ENCODE results near the gene TMEM169.
A peak's percentile ranks its signal among the peaks of the same experiment; 100 is the strongest.
"Not testable (repeated sequence)": the region's sequence is repeated elsewhere in the genome, so short reads cannot be mapped to it uniquely, and the experiment has no call there.

The TMEM169 gene

GRCh38 chr2:216071111-216071851 is 10.4 kb upstream of the TMEM169 start:
- ATAC-seq, result no peak

GRCh38 chr2:216072473-216072872 is 9.2 kb upstream of the TMEM169 start:
- DNase-seq (no peak), ATAC-seq (no peak)

More at GRCh38 chr2:216071111-216071851, 10.4 kb upstream of the TMEM169 start:
- no peak for DNase-seq

- ATAC-seq (peak; percentile 66), DNase-seq (no peak)
Observed at GRCh38 chr2:216073773-216074172, 7.9 kb upstream of the TMEM169 start.

- ATAC-seq (no peak), DNase-seq (no peak)
Observed at GRCh38 chr2:216074380-216074779, 7.3 kb upstream of the TMEM169 start.

GRCh38 chr2:216074794-216075193 is 6.9 kb upstream of the TMEM169 start:
- DNase-seq (no peak), ATAC-seq (no peak)

- ATAC-seq (no peak), DNase-seq (no peak)
Observed at GRCh38 chr2:216075510-216076485, 5.9 kb upstream of the TMEM169 start.

GRCh38 chr2:216078776-216079175 is 2.9 kb upstream of the TMEM169 start:
- ATAC-seq (no peak), DNase-seq (no peak)

GRCh38 chr2:216080048-216080447 is 1.7 kb upstream of the TMEM169 start:
- not testable (repeated sequence) for DNase-seq, ATAC-seq

GRCh38 chr2:216081012-216081411 is 707 bp upstream of the TMEM169 start:
- DNase-seq (no peak), ATAC-seq (no peak)

- ATAC-seq, result no peak
- peak; percentile 37 for DNase-seq
Observed at GRCh38 chr2:216082117-216082711, 495 bp downstream of the TMEM169 start.

GRCh38 chr2:216082805-216083204 is 1.1 kb downstream of the TMEM169 start:
- DNase-seq (peak; percentile 28), ATAC-seq (no peak)

GRCh38 chr2:216083464-216084281 is 2.0 kb downstream of the TMEM169 start:
- ATAC-seq (no peak), DNase-seq (peak; percentile 24)

- ATAC-seq (no peak), DNase-seq (peak; percentile 24)
Observed at GRCh38 chr2:216084547-216084946, 2.8 kb downstream of the TMEM169 start.

GRCh38 chr2:216086207-216086893 is 4.6 kb downstream of the TMEM169 start:
- ATAC-seq (no peak), DNase-seq (no peak)

GRCh38 chr2:216090369-216090786 is 8.7 kb downstream of the TMEM169 start:
- ATAC-seq (peak; percentile 55), DNase-seq (no peak)

GRCh38 chr2:216092646-216093045 is 10.9 kb downstream of the TMEM169 start:
- no peak for DNase-seq
- ATAC-seq, result no peak

GRCh38 chr2:216094701-216095100 is 13.0 kb downstream of the TMEM169 start:
- DNase-seq (no peak), ATAC-seq (no peak)

- ATAC-seq, result peak; percentile 21
- DNase-seq, result no peak
Observed at GRCh38 chr2:216098421-216099334, 17.0 kb downstream of the TMEM169 start.

GRCh38 chr2:216101109-216101508 is 19.4 kb downstream of the TMEM169 start:
- DNase-seq (no peak), ATAC-seq (no peak)

- DNase-seq, result no peak
- ATAC-seq, result no peak
Observed at GRCh38 chr2:216103213-216103612, 21.5 kb downstream of the TMEM169 start.
